Measurements from ENCODE around the gene SYCP2L. TPM values are rescaled to one million over a fixed set of nuclear protein-coding genes. Genes with fewer than 3 reads are reported as not detected.

The SYCP2L gene
- total and polyA plus RNA-seq, 2 of the 8 experiments (the other 6 are each of a cell fraction or from before 2014, with no cell fraction given): 1.7 to 4.2 TPM

DNA sequence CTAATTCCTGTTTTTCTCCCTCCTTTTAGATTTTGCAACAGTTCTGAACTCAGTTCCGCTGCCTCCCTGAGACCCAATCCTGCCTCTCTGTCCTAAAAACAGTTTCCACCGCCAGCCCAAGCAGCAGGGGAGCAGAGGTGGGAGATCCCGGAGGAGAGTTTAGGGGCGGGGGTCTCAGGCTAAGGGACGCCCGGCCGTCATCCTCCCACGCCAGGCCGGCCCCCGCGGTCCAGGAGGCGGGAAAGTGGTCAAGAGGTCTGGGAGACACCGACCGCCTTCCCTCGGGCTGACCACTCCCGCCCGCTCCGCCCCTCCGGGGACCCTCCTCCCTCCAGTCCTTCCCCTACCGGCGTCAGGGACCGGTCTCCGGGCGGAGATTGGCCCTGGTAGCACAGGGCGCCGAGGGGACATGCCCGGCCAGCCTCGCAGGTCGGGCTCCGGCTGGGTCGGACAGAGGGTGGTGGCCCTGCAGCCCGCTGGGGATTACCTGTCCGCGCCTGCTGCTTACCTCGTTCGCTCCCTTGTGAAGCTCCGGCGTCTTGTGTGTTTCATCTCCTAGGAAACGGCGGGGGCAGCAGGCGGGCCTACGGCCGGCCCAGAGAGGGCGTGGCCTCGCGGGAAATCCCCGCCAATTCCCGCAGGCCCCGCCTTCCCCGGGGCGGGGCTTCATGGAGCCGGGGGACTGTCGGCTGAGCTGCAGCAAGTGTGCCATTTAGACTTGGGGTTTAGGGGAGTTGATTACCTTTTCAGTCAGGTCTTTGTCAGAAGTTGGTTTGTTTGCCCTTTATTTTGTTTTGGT, 48.7 kb upstream of the SYCP2L start, which contains the start of gene MAK (continued):
- TF ChIP-seq TBP (IDR thresholded peaks at IDR 0.05; ENCODE audit: low read depth, low read length): peak; percentile 75
- TF ChIP-seq SP1 (IDR thresholded peaks at IDR 0.05; ENCODE audit: low read depth, low read length): no peak
- TF ChIP-seq PHF8 (conservative IDR thresholded peaks at IDR 0.05; ENCODE audit: low read depth, low read length): peak; percentile 56
- no peak for TF ChIP-seq TEAD4 (IDR thresholded peaks at IDR 0.05; ENCODE audit: low read depth, low read length)
- TF ChIP-seq, protein P1, sequence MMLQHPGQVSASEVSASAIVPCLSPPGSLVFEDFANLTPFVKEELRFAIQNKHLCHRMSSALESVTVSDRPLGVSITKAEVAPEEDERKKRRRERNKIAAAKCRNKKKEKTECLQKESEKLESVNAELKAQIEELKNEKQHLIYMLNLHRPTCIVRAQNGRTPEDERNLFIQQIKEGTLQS (IDR thresholded peaks at IDR 0.05; ENCODE audit: insufficient read depth, low read depth, low read length): no peak
- TF ChIP-seq KDM5A (IDR thresholded peaks at IDR 0.05; ENCODE audit: low read length): no peak
- TF ChIP-seq YY1 (IDR thresholded peaks at IDR 0.05; ENCODE audit: low read depth, low read length): 0 out of 2 replicates have a peak, but pooled peaks have one; percentile 6
- no peak for TF ChIP-seq SIRT6 (IDR thresholded peaks at IDR 0.05; ENCODE audit: low read length)
- no peak for TF ChIP-seq TCF12 (IDR thresholded peaks at IDR 0.05; ENCODE audit: low read depth, low read length)
- no peak for TF ChIP-seq EP300 (IDR thresholded peaks at IDR 0.05; ENCODE audit: borderline replicate concordance in 1 of 2, low read depth in 2 of 2, low read length in 2 of 2)
- no peak for TF ChIP-seq HDAC6 (IDR thresholded peaks at IDR 0.05; ENCODE audit: low read depth, low read length)
- TF ChIP-seq SP4 (IDR thresholded peaks at IDR 0.05; ENCODE audit: low read length): no peak
- no peak for TF ChIP-seq POU5F1 (IDR thresholded peaks at IDR 0.05; ENCODE audit: low read depth, low read length)
- TF ChIP-seq RAD21 (IDR thresholded peaks at IDR 0.05 in 1 of 2, conservative IDR thresholded peaks at IDR 0.05 in 1 of 2; ENCODE audit: low read depth in 2 of 2, low read length in 2 of 2): no peak
- no peak for TF ChIP-seq CBX8 (IDR thresholded peaks at IDR 0.05; ENCODE audit: borderline replicate concordance, low read depth, low read length)
- no peak for TF ChIP-seq SAP30 (IDR thresholded peaks at IDR 0.05; ENCODE audit: insufficient read depth, insufficient replicate concordance, low read length)
- TF ChIP-seq TAF1 (IDR thresholded peaks at IDR 0.05; ENCODE audit: low read depth, low read length): peak; percentile 73
- no peak for TF ChIP-seq NRF1 (IDR thresholded peaks at IDR 0.05; ENCODE audit: low read depth, low read length)
- no peak for TF ChIP-seq GTF2F1 (IDR thresholded peaks at IDR 0.05; ENCODE audit: borderline replicate concordance, low read depth, low read length)
- no peak for TF ChIP-seq SUZ12 (IDR thresholded peaks at IDR 0.05; ENCODE audit: low read length)
- TF ChIP-seq MAFK (IDR thresholded peaks at IDR 0.05; ENCODE audit: low read depth, low read length): no peak
- no peak for TF ChIP-seq EZH2 (IDR thresholded peaks at IDR 0.05; ENCODE audit: low read depth, low read length, severe bottlenecking)
- TF ChIP-seq RBBP5 (IDR thresholded peaks at IDR 0.05; ENCODE audit: borderline replicate concordance, low read depth, low read length): peak; percentile 89; the same call in 1 of the 2 replicates
- no peak for TF ChIP-seq BRCA1 (IDR thresholded peaks at IDR 0.05; ENCODE audit: low read depth, low read length)
